WERI-Rb-1 (cell line): Measurements from ENCODE around the gene IGDCC3.

Experiments
- DNase-seq: peaks from one replicate; pipeline ENCODE4 v3.0.0-alpha.2; 2020
- H3K27ac ChIP-seq: fragments of 250-450 bp; sonication (Bioruptor Pico); 2 replicates; pipeline ENCODE4 v1.5.1; 2020; ENCODE audit warnings: mild to moderate bottlenecking, moderate library complexity
- H3K27me3 ChIP-seq: fragments of 250-450 bp; sonication (Bioruptor Pico); 2 replicates; pipeline ENCODE4 v1.5.1; 2021; ENCODE audit warnings: mild to moderate bottlenecking, low read depth, moderate library complexity; ENCODE audit not compliant: insufficient read depth, severe bottlenecking
- H3K36me3 ChIP-seq: fragments of 250-450 bp; sonication (Bioruptor Pico); 2 replicates; pipeline ENCODE4 v1.5.1; 2020; ENCODE audit warnings: mild to moderate bottlenecking, moderate library complexity
- H3K4me3 ChIP-seq: 2 replicates; pipeline ENCODE4 v1.5.1; 2011; ENCODE audit warnings: low read depth, mild to moderate bottlenecking, control low read depth, low read length
- H3K9me3 ChIP-seq: fragments of 250-450 bp; sonication (Bioruptor Pico); 2 replicates; pipeline ENCODE4 v1.5.1; 2021; ENCODE audit warnings: mild to moderate bottlenecking, moderate library complexity; ENCODE audit not compliant: severe bottlenecking
- TF ChIP-seq, protein P1 (sequence below): IDR thresholded peaks from 2 replicates; pipeline ENCODE4 v1.5.1; 2011; ENCODE audit warnings: low read depth, mild to moderate bottlenecking, control low read depth, inconsistent platforms, low read length

IGDCC3 gene

GRCh38 chr15:65285291-65286068 is 92.3 kb downstream of the IGDCC3 start:
- H3K4me3 ChIP-seq: peak overlapping the region; percentile 79
- H3K27me3 ChIP-seq: no peaks in the 10 kb centered on the region
- DNase-seq: no peak
- TF ChIP-seq, protein P1, sequence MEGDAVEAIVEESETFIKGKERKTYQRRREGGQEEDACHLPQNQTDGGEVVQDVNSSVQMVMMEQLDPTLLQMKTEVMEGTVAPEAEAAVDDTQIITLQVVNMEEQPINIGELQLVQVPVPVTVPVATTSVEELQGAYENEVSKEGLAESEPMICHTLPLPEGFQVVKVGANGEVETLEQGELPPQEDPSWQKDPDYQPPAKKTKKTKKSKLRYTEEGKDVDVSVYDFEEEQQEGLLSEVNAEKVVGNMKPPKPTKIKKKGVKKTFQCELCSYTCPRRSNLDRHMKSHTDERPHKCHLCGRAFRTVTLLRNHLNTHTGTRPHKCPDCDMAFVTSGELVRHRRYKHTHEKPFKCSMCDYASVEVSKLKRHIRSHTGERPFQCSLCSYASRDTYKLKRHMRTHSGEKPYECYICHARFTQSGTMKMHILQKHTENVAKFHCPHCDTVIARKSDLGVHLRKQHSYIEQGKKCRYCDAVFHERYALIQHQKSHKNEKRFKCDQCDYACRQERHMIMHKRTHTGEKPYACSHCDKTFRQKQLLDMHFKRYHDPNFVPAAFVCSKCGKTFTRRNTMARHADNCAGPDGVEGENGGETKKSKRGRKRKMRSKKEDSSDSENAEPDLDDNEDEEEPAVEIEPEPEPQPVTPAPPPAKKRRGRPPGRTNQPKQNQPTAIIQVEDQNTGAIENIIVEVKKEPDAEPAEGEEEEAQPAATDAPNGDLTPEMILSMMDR: no peak
- peak overlapping the region; percentile 92 for H3K27ac ChIP-seq
- peaks cover 9% of the 10 kb centered on the region for H3K36me3 ChIP-seq
- H3K9me3 ChIP-seq: no peaks in the 10 kb centered on the region

DNA sequence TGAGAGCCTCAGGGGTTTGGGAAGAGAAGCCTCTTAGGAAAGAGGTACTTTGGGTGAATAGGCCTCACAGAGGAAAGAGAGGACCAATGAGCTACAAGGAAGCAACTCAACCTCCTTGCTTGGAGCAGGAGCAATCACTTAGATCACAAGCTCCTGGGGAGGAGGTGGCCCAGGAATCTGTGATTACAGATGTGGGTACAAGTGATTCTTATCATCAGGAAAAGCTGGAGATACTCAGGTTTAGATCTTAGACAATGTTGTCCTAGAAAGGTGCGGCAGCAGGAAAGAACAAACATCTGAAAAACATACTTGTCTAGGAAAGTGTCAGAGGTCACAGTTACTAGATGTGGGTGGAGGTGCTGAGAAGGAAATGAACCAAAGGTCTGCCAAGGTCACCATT is 99.3 kb downstream of the IGDCC3 start:
- no peak for DNase-seq
- Histone ChIP-seq H3K27ac (no peak overlapping the region), H3K27me3 (no peaks in the 10 kb centered on the region), H3K4me3 (no peak overlapping the region), H3K36me3 (peaks cover 8% of the 10 kb centered on the region), H3K9me3 (no peaks in the 10 kb centered on the region)
- TF ChIP-seq, protein P1: no peak
